ENCODE data around the gene BEND7.
"Not testable (repeated sequence)": the region's sequence is repeated elsewhere in the genome, so short reads cannot be mapped to it uniquely, and the experiment has no call there.

BEND7 gene

GRCh38 chr10:13473986-13474385 is 54.8 kb downstream of the BEND7 start:
- DNase-seq, result no peak

- no peak for DNase-seq
Observed at GRCh38 chr10:13472359-13472758, 56.5 kb downstream of the BEND7 start.

- DNase-seq, result no peak
Observed at GRCh38 chr10:13470270-13470669, 58.5 kb downstream of the BEND7 start.

- DNase-seq, result no peak
Observed at GRCh38 chr10:13462551-13462950, 66.3 kb downstream of the BEND7 start.

GRCh38 chr10:13458687-13459012 is 70.2 kb downstream of the BEND7 start:
- no peak for DNase-seq

GRCh38 chr10:13457958-13458686 is 70.7 kb downstream of the BEND7 start:
- DNase-seq, result no peak

- no peak for DNase-seq
Observed at GRCh38 chr10:13453896-13454295, 74.9 kb downstream of the BEND7 start.

GRCh38 chr10:13450069-13450468 is 78.7 kb downstream of the BEND7 start:
- DNase-seq, result no peak

GRCh38 chr10:13449296-13449695 is 79.5 kb downstream of the BEND7 start:
- no peak for DNase-seq

GRCh38 chr10:13448216-13448615 is 80.6 kb downstream of the BEND7 start:
- DNase-seq, result no peak

GRCh38 chr10:13445656-13446400 is 83.0 kb downstream of the BEND7 start:
- DNase-seq, result no peak

GRCh38 chr10:13441476-13441875 is 87.3 kb downstream of the BEND7 start:
- no peak for DNase-seq

GRCh38 chr10:13440185-13441061 is 88.4 kb downstream of the BEND7 start:
- peak; percentile 57 for DNase-seq

- DNase-seq, result no peak
Observed at GRCh38 chr10:13439313-13440184, 89.3 kb downstream of the BEND7 start.

GRCh38 chr10:13437026-13437555 is 91.7 kb downstream of the BEND7 start:
- no peak for DNase-seq

- not testable (repeated sequence) for DNase-seq
Observed at GRCh38 chr10:13427943-13428342, 100.9 kb downstream of the BEND7 start.

GRCh38 chr10:13425397-13425796 is 103.4 kb downstream of the BEND7 start:
- DNase-seq, result no peak

GRCh38 chr10:13422800-13423199 is 106.0 kb downstream of the BEND7 start:
- no peak for DNase-seq

- no peak for DNase-seq
Observed at GRCh38 chr10:13421382-13421917, 107.4 kb downstream of the BEND7 start.

- DNase-seq, result no peak
Observed at GRCh38 chr10:13420532-13421307, 108.1 kb downstream of the BEND7 start.

- DNase-seq, result no peak
Observed at GRCh38 chr10:13417459-13418126, 111.2 kb downstream of the BEND7 start.
